ENCODE results near the gene BCL11B. TPM values are rescaled to one million over a fixed set of nuclear protein-coding genes. Genes with fewer than 3 reads are reported as not detected.

Gene BCL11B
- total and polyA plus RNA-seq, 9 of the 15 experiments (the other 6 are each of a cell fraction or from before 2014, with no cell fraction given), result 0.09 TPM; not detected in 8

DNA sequence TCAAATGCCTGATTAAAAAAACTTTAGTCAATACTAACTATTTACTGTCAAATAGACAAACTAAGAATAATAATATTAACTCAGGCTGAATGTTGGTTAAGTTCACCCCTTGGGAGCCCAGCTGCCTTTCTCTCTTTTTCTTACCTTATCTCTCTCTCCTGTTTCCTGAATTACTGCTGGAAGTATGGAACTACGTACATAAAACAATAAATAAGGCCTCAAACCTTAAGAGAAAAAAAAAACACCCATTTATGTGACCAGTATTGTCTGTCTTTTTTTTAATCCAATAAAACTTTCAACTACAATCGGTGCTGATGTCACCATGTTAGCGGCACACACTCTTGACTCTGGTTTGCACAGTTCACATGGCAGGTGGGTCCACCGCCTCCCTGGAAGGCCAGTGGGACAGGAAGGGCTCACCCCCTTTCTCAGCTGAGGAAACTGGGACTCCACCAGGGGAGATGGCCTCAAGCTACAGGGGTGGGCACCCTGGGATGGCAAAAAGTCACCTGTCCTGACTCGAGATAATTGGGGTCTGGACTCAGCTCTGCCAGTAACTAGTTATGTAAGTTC, 21.3 kb downstream of the BCL11B start:
- Histone ChIP-seq H3K4me2 (ENCODE audit: insufficient read depth, low read length) (no peak overlapping the region), H3K4me1 (replicated peaks in 1 of 2; ENCODE audit: control insufficient read depth in 2 of 2, insufficient read depth in 2 of 2, low read length in 2 of 2) (no peaks in the 10 kb centered on the region; a peak in 1 of 5 replicates), H3K9ac (ENCODE audit: insufficient read depth in 1 of 2, low read depth in 2 of 2, low read length in 2 of 2) (no peak overlapping the region), H2AFZ (ENCODE audit: low read depth, low read length) (no peak overlapping the region), H3K36me3 (ENCODE audit: control insufficient read depth, insufficient read depth, low read length) (no peaks in the 10 kb centered on the region), H3K4me3 (no peak overlapping the region), H3K9me1 (ENCODE audit: control insufficient read depth, insufficient read depth, low read length) (no peaks in the 10 kb centered on the region), H3K27me3 (ENCODE audit: control insufficient read depth in 2 of 2, insufficient read depth in 2 of 2, low read length in 2 of 2) (peaks cover 2 to 38% of the 10 kb centered on the region in 2 experiments; a peak in 2 of 5 replicates), H3K9me3 (replicated peaks; ENCODE audit: control insufficient read depth, insufficient read depth, low read depth, low read length) (no peaks in the 10 kb centered on the region), H4K20me1 (replicated peaks; ENCODE audit: control insufficient read depth, insufficient read depth, low read length) (no peaks in the 10 kb centered on the region), H3K27ac (ENCODE audit: extremely low read depth, low read depth, low read length) (no peak overlapping the region), H3K79me2 (ENCODE audit: control insufficient read depth, insufficient read depth, low read length) (no peaks in the 10 kb centered on the region)
- intact Hi-C loops (cut with micrococcal nuclease), result no loop called here
- 0% methylated on average over 4 of the region's 5 CpGs for WGBS (ENCODE audit: insufficient coverage, low coverage, missing lambda C conversion rate)
- TF ChIP-seq, protein P1, sequence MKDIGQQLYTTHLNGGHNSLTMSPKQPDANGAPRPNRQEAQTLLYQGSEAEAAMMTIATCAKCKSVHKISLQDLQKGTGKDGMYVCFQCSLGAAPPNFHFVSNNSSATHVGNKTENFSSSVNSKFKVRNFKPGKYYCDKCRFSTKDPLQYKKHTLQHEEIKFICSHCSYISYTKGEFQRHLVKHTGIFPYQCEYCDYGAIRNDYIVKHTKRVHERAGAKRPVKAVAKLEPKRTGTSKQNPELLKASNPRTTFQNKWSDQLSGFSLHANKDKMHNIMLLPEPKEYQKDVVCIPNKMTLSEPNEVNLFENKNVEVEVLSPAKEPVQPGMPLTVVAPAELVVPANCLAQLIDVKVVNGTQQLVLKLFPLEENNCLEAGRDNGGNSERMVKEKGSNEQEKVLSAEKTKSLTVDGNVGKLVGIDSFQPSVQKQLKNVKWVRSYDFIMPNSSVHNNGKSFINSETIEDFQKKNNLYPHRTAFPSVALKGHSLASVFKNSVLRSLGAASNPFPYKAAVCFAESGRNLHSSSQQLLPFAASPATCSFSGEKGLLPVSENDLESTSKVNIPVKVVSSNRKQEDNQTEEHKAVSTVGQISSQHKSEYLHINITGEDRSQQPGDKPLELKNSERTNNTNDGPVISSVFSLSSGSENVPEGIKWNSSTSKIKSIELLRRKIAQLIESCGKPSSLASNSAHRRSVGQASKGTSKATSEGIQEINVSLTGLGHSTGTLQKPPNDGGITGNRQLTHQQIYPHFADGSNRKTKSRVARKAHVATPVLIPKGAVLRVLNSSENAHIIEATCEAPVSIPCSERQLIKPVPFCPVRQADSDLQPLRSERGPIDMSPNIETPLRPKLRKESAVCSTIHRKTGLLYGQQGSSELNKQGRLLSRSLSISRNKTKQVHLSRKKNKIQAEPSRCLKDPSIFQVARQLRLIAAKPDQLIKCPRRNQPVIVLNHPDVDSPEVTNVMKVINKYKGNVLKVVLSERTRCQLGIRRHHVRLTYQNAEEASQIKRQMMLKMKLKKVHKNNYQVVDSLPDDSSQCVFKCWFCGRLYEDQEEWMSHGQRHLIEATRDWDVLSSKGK (CRISPR knock-in tag; IDR thresholded peaks at IDR 0.05), result no peak
- TF ChIP-seq, protein P2, sequence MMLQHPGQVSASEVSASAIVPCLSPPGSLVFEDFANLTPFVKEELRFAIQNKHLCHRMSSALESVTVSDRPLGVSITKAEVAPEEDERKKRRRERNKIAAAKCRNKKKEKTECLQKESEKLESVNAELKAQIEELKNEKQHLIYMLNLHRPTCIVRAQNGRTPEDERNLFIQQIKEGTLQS (IDR thresholded peaks at IDR 0.05), result no peak
- TF ChIP-seq, protein P2 (CRISPR knock-in tag; conservative IDR thresholded peaks at IDR 0.05), result no peak
- TF ChIP-seq, protein P3, sequence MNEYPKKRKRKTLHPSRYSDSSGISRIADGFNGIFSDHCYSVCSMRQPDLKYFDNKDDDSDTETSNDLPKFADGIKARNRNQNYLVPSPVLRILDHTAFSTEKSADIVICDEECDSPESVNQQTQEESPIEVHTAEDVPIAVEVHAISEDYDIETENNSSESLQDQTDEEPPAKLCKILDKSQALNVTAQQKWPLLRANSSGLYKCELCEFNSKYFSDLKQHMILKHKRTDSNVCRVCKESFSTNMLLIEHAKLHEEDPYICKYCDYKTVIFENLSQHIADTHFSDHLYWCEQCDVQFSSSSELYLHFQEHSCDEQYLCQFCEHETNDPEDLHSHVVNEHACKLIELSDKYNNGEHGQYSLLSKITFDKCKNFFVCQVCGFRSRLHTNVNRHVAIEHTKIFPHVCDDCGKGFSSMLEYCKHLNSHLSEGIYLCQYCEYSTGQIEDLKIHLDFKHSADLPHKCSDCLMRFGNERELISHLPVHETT (CRISPR knock-in tag; conservative IDR thresholded peaks at IDR 0.05 in 1 of 2, IDR thresholded peaks at IDR 0.05 in 1 of 2), result no peak
- TF ChIP-seq ESRRA (IDR thresholded peaks at IDR 0.05; ENCODE audit: borderline replicate concordance, low read depth) (no peak), ZFX (CRISPR knock-in tag; IDR thresholded peaks at IDR 0.05) (no peak), ZKSCAN8 (CRISPR knock-in tag; IDR thresholded peaks at IDR 0.05) (no peak), BCOR (IDR thresholded peaks at IDR 0.05) (no peak), RAD21 (CRISPR knock-in tag; conservative IDR thresholded peaks at IDR 0.05 in 1 of 2, IDR thresholded peaks at IDR 0.05 in 1 of 2) (no peak), EP300 (IDR thresholded peaks at IDR 0.05; ENCODE audit: low read length) (no peak), ADNP (tag; IDR thresholded peaks at IDR 0.05) (no peak), ERF (CRISPR knock-in tag; IDR thresholded peaks at IDR 0.05) (no peak)
- ChIA-PET CTCF (ENCODE audit: low intra/inter-chr PET ratio) (no interaction called here), POLR2A (no interaction called here)
- no peak for FAIRE-seq
- BruUV-seq (replicated peaks), result no TSS peak
- no peak for ATAC-seq
- in situ Hi-C loops (cut with MboI), result no loop called here
- DNase-seq (ENCODE audit: extremely low read depth in 1 of 4, low spot score in 3 of 4), result no peak
